Measurements from ENCODE around the gene TBCB. TPM values are rescaled to one million over a fixed set of nuclear protein-coding genes. Genes with fewer than 3 reads are reported as not detected.

TBCB gene
- total and polyA plus RNA-seq, 9 donors: 94.3 to 175 (median 144) TPM

DNA sequence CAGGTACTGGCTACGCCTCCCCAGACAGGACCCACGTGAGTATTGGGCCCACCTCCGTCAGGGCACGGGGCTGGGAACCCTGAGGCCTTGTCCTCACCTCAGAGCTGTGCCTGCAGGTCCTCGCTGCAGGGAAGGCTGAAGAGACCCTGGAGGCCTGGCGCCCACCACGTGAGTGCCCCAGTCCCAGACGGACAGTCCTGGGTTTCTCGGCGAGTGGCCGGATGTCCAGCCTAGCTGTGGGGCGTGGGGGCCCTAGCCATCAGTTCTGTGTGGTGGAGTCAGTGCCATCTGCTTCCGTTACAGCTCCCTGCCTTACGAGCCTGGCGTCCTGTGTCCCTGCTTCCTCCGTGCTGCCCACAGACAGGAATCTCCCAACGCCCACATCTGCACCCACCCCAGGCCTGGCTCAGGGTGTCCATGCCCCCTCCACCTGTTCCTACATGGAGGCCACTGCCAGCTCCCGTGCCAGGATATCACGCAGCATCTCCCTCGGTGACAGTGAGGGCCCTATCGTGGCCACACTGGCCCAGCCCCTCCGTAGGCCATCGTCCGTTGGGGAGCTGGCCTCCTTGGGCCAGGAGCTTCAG, 12.1 kb upstream of the TBCB start:
- H3K27ac ChIP-seq: no peak overlapping the region
- no peaks in the 10 kb centered on the region for H3K9me3 ChIP-seq
- H3K36me3 ChIP-seq: no peaks in the 10 kb centered on the region
- intact Hi-C loops (cut with DNase I): no loop called here
- H3K27me3 ChIP-seq: no peaks in the 10 kb centered on the region
- WGBS, 3 donors: 91 to 95% (median 93%) methylated on average over 22 to 24 of the region's 24 CpGs
- no peaks in the 10 kb centered on the region for H3K4me1 ChIP-seq (ENCODE audit: insufficient read depth)
- H3K4me3 ChIP-seq: no peak overlapping the region
- TF ChIP-seq POLR2A (IDR thresholded peaks at IDR 0.05): no peak
- no peak for TF ChIP-seq EP300 (IDR thresholded peaks at IDR 0.05)
- TF ChIP-seq, protein P1, sequence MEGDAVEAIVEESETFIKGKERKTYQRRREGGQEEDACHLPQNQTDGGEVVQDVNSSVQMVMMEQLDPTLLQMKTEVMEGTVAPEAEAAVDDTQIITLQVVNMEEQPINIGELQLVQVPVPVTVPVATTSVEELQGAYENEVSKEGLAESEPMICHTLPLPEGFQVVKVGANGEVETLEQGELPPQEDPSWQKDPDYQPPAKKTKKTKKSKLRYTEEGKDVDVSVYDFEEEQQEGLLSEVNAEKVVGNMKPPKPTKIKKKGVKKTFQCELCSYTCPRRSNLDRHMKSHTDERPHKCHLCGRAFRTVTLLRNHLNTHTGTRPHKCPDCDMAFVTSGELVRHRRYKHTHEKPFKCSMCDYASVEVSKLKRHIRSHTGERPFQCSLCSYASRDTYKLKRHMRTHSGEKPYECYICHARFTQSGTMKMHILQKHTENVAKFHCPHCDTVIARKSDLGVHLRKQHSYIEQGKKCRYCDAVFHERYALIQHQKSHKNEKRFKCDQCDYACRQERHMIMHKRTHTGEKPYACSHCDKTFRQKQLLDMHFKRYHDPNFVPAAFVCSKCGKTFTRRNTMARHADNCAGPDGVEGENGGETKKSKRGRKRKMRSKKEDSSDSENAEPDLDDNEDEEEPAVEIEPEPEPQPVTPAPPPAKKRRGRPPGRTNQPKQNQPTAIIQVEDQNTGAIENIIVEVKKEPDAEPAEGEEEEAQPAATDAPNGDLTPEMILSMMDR (IDR thresholded peaks at IDR 0.05): no peak
- DNase-seq: no peak

DNA sequence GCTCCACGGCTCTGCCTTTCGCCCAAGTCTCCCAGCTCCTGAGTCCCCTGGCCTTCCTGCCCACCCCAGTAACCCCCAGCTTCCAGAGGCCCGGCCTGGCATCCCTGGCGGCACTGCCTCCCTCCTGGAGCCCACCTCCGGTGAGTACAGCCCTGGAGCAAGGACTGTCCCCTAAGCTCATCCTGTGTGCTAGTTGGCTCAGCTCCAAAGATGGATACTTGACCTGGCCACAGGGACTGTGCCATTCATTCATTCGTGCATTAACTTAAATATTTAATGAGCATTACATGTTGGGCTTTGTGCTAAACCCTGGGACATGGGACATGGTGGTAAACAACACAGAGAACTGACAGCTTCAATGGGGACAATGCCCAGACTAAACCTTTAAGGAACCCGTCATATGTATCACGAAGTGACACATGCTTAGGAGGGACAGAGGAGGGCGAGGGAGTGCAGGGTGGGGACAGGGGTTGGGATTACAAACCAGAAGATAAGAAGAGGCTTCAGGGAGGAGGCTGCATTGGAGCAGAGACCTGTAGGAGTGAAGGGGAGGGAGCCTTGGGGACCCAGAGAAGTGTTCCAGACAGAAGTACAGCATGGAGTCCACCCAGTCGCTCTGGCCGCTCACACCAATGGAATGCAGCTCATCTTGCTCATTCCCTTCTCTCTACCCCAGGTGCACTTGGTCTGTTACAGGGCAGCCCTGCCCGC, 11.3 kb upstream of the TBCB start:
- H3K27ac ChIP-seq: no peak overlapping the region
- no peaks in the 10 kb centered on the region for H3K27me3 ChIP-seq
- DNase-seq: no peak
- TF ChIP-seq EP300 (IDR thresholded peaks at IDR 0.05) (no peak), POLR2A (IDR thresholded peaks at IDR 0.05) (no peak)
- TF ChIP-seq, protein P1 (IDR thresholded peaks at IDR 0.05): no peak
- no peaks in the 10 kb centered on the region for H3K36me3 ChIP-seq
- intact Hi-C loops (cut with DNase I): no loop called here
- no peak overlapping the region for H3K4me3 ChIP-seq
- no peaks in the 10 kb centered on the region for H3K9me3 ChIP-seq
- WGBS, 3 donors: 89 to 91% (median 90%) methylated on average over 12 of the region's 12 CpGs
- no peaks in the 10 kb centered on the region for H3K4me1 ChIP-seq (ENCODE audit: insufficient read depth)

DNA sequence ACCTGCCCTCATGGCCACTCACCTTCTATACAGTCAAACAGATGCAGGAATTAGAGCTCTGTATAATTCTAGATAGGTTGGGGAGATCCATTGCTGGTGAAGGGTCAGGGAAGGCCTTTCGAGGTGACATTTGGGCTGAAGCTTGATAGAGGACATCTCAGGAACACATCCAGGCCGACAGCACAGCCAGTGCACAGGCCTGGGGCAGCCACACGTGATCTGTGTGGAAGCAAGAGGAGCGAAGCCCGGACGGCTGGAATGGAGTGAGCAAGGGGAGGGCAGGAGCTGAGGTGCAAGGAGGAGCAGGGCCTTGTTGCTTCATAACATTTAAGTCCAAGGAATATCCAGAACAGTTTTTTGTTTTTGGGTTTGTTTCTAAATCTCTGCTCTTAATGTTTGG, 8.8 kb upstream of the TBCB start:
- no peak overlapping the region for H3K27ac ChIP-seq
- TF ChIP-seq POLR2A (IDR thresholded peaks at IDR 0.05) (no peak), EP300 (IDR thresholded peaks at IDR 0.05) (no peak)
- TF ChIP-seq, protein P1 (IDR thresholded peaks at IDR 0.05): no peak
- H3K4me1 ChIP-seq (ENCODE audit: insufficient read depth): no peaks in the 10 kb centered on the region
- H3K27me3 ChIP-seq: no peaks in the 10 kb centered on the region
- no peaks in the 10 kb centered on the region for H3K36me3 ChIP-seq
- intact Hi-C loops (cut with DNase I): no loop called here
- H3K9me3 ChIP-seq: no peaks in the 10 kb centered on the region
- WGBS, 3 donors: 85 to 90% (median 88%) methylated on average over 6 of the region's 6 CpGs
- no peak overlapping the region for H3K4me3 ChIP-seq
- no peak for DNase-seq

DNA sequence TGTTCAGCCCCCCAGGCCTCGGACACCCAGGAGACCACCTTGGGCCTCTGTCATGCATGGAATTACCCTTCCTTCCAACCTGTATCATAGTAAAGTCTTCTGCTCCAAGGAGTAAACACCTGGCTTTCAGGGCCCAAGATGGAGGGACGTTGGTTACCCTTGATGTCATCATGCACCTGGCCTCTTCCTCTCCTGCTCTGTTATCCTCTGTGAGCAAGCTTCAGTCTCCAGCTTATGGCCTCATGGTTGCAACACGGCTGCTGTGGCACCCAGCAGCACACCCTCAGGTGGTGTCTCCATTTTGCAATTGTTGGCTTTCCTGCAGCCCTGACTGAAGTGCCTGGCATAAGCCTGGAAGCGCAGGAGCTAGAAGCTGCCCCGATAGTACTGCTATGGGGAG, 8.3 kb upstream of the TBCB start:
- no peak for DNase-seq
- intact Hi-C loops (cut with DNase I): no loop called here
- Histone ChIP-seq H3K4me1 (ENCODE audit: insufficient read depth) (no peaks in the 10 kb centered on the region), H3K4me3 (no peak overlapping the region), H3K9me3 (no peaks in the 10 kb centered on the region), H3K36me3 (no peaks in the 10 kb centered on the region), H3K27me3 (no peaks in the 10 kb centered on the region), H3K27ac (no peak overlapping the region)
- TF ChIP-seq EP300 (IDR thresholded peaks at IDR 0.05) (no peak), POLR2A (IDR thresholded peaks at IDR 0.05) (no peak)
- TF ChIP-seq, protein P1 (IDR thresholded peaks at IDR 0.05): no peak
- WGBS, 3 donors: 93 to 96% (median 96%) methylated on average over 5 of the region's 5 CpGs

All from ovary (tissue), 9 donors.